COLO829 (cell line): ENCODE measurements around the gene CPNE1.

Experiments
- DNase-seq: peaks from one replicate; pipeline ENCODE4 v3.0.0; 2012; ENCODE audit warnings: low spot score

The CPNE1 gene

DNA sequence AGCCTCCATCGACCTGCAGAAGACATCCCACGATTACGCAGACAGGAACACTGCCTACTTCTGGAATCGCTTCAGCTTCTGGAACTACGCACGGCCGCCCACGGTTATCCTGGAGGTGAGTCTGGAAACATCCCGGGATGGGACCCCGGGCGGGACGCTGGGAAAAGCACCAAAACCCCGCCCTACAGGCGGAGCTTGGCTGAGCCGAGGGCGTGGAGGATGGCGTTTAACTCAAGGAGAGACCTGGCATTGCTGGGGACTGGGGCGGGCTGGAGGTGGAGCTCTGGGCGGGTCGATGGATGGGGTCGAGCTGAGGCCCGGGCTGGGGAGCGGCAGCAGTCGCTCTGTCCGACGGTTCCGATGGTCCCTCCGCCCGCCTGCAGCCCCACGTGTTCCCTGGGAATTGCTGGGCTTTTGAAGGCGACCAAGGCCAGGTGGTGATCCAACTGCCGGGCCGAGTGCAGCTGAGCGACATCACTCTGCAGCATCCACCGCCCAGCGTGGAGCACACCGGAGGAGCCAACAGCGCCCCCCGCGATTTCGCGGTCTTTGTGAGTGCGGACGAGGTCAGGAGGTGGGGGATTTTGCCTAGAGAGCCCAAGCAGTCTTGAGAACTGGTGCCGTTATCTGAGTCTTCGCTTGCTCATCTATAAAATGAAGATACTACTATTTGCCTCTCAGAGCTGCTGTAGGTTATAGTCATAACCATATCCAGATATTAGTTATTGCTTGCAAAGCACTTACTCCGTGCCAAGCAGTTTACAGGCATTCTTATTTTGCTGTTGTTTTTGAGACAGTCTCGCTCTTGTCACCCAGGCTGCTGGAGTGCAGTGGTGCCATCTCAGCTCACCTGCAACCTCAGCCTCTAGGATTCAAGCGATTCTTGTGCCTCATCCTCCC is 45.3 kb downstream of the CPNE1 start:
- DNase-seq: peak; percentile 89

DNA sequence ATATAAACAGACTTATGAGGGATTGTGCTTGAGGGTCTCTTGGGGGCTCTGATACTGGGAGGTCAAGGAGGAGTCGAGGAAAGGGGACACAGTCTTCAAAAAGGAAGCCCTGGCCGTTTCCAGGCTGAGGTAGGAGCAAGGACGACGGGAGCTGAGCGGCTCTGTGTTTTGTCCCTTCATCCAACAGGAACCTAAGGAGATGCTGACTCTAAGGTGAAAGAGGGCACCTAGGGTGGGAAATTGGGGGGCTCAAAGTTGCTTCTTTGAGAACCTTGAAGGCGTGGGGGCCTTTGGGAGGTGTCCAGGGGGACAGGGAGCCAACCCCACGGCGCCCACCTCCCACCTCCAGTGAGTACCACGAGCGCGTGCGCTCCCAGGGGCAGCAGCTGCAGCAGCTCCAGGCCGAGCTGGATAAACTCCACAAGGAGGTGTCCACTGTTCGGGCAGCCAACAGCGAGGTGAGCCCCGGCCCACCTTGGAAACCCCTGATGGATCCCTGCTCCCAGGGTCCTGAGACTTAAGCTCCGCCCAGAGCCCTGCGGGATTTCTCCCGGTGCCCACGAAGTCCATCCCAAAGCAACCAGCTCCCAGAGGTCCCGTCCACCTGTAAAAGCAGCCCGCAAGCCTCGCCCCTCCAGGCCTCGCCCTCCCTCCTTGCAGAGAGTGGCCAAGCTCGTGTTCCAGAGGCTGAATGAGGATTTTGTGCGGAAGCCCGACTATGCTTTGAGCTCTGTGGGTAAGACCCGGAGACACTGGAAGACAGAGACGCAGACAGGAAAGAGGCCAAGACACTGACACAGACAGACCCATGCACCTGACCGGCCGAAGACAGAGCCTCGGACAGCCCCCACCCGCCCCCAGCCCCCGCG is 46.2 kb downstream of the CPNE1 start:
- peak; percentile 41 for DNase-seq

DNA sequence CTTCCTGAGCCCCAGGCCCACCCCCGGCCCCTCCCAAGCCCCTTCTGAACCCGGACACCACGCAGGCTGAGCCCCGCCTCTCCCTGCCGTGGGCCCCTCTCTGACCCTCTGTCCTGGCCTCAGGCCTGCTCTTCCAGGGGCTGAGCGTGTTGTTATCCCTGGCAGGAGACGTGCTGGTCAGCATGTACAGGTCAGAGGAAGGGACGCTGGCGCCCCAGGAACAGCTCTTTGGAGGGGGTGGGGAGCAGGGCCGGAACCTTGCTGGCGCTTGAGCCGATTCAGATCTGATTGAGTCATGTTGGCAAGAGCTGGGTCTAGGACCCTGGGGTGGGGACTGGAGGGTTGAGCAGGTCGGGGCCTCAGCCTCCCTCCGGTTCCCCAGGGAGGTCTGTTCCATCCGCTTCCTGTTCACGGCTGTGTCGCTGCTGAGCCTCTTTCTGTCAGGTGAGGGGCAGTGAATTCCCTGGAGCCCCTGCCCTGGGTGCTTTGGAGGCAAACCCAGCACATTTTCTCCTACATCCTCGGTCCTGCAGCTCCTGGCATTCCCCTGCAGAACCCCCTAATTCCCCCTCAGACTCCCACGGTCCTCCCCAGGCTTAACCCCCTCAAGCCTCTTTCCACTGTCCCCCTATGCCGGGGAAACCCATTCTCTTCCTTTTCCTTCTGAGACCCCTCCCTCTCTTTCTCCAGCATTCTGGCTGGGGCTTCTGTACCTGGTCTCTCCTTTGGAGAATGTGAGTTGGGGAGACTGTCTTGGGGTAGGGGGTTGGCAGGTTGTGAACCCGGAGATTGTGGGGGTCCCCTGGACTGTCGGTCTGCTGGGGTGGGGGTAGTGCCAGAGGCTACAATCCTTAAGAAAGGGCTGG is 47.1 kb downstream of the CPNE1 start:
- DNase-seq: peak; percentile 63

GRCh38 chr20:35616465-35617396 is 48.0 kb downstream of the CPNE1 start:
- DNase-seq: peak; percentile 82

GRCh38 chr20:35615667-35616464 is 48.8 kb downstream of the CPNE1 start, which contains the start of gene SPAG4:
TSS of gene SPAG4 (plus strand) at chr20:35615829. CDS start at chr20:35616004, 175 bp downstream.
- DNase-seq: peak; percentile 100

DNA sequence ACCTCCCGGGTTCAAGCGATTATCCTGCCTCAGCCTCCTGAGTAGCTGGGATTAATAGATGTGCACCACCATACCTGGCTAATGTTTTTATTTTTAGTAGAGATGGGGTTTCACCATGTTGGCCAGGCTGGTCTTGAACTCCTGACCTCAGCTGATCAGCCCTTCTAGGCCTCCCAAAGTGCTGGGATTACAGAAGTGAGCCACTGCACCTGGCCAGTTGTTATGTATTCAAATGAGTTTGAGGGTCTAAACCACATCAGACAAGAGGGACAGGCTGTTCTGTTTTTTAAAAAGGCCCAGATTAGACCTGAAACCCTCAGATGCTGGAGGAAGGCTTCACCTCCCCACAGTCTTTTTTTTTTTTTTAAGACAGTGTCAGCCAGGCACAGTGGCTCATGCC is 53.2 kb downstream of the CPNE1 start:
- DNase-seq: no peak

DNA sequence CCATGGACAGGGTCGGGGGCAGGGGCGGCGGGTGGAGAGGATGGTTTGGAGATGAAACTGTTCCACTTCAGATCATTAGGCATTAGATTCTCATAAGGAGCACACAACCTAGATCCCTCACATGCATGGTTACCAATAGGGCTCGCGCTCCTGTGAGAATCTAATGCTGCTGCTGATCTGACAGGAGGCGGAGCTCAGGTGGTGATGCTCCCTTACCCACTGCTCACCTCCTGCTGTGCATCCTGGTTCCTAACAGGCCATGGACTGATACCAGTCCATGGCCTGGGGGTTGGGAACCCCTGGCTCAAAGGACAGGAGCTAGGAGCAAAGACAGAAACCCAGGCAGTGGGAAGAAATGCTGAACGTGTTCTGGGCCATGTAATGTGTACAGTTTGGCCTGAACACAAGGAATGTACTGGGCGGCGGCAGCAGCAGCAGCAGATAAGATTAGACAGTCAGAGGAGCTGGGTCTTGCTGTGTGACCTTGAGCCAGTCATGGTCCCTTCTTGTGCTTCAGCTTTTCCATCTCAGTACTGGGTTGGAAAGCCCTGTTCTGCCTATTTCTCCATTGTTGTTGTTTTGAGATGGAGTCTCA is 53.8 kb downstream of the CPNE1 start:
- no peak for DNase-seq

DNA sequence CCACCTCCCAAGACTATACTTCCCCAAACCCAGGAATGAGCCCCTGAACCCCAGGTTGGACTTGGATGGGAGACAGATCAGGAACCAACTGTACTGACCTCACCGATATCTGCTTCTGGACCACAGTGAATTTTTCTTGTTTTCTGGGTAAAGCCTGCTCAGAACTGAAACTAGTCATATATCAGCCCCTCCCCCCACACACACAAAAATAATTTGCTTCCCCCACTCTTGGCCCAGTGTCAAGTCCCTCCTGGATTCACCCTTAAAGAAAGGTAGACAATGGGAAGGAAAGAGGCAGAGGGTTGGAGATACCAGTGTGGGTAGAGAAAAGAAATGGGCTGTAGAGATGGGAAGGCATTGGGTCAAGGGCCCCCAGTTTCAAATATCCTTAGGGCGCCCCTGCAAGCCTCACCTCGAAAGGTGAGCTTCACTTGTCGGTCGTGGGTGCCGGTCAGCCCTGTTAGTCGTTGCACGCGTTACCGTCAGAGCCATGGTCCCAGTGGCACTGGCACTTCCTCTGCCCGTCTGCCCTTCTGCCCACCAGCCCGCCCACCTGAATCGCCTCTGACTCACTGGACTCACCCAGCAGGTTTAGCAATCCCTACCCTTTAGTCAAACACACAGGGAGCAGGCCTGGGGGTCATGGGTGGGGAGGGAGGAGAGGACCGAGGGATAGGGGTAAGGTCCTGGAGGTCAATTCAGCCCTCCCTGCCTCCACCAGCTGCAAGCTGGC is 57.5 kb downstream of the CPNE1 start:
- no peak for DNase-seq

GRCh38 chr20:35606127-35606526 is 58.6 kb downstream of the CPNE1 start:
- no peak for DNase-seq

DNA sequence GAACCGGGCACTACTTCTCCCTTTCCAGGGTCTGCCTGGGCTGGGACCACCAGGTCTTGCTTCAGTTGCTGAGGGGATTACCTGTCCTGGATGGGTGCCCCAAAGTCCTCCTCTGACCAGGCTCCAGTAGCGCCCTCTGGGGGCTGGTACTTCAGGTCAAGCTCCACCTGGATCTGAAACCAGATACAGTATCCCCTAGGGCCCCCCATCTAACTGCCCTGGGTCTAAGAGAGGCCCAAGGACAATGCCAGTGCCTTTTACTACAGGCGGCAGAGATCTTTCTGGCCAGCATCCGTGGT is 60.3 kb downstream of the CPNE1 start:
- no peak for DNase-seq

DNA sequence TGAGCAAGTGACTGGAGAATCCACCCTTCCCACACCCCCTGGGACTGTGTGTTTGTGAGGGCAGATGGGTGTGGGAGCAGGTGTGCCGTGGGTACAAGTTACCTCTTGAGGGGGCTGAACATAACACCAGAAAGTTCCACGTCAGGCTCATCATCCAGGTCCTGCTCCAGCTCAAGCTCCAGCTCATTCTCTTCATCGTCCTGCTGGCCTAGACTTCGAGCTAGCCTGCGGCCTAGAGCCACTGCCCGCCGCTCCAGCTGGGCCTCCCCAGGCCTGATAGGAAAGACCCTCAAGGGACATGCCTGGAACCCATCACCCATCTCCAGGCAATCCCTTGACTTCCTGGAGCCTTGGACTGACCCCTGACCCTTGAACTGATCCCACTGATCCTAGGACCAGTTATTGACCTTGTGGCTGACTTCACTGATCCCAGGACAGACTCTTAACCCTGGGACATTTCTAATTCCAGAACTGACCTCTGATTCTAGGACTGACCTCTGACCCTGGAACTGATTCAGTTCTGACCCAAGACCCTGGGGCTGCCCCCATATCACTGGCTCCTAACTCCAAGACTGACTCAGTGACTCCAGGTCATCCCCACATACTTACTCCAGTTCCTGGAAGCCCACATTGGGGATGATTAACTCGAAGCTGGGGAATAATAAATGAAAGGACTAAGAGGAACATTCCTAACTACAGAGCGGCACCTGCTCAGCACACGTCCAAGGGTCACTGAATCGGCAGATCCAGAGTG is 60.8 kb downstream of the CPNE1 start:
- no peak for DNase-seq

DNA sequence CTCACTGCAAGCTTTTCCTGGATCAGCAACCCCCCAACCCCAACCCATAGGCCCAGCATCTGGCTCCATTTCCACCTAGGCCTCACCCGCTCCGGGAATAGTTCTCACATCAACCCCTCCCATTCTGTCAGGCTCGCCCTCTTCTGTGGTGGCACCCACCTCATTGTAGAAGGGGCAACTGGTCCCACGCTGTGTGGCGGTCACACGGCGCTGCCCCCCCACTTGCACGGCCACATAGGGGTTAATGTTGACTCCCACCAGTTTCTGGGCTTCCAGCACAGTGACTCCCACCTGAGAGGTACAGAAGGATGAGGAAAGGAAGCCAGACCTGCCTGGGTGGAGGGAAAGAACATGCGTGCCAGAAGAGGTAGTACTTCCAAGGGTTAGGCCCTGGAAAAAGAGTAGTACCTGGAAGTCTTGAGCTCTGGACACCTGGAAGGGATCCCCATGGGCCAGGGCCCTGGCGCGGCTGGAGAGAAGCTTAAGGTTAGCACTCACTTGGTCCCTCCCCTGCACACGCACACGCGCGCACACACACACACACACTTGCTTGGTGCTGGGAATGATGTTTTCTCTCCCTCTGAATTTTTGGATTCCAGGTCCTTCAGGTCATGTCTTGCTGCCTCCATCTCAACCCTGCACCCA is 61.7 kb downstream of the CPNE1 start:
- DNase-seq: no peak

- no peak for DNase-seq
Observed at GRCh38 chr20:35601990-35602389, 62.7 kb downstream of the CPNE1 start.

DNA sequence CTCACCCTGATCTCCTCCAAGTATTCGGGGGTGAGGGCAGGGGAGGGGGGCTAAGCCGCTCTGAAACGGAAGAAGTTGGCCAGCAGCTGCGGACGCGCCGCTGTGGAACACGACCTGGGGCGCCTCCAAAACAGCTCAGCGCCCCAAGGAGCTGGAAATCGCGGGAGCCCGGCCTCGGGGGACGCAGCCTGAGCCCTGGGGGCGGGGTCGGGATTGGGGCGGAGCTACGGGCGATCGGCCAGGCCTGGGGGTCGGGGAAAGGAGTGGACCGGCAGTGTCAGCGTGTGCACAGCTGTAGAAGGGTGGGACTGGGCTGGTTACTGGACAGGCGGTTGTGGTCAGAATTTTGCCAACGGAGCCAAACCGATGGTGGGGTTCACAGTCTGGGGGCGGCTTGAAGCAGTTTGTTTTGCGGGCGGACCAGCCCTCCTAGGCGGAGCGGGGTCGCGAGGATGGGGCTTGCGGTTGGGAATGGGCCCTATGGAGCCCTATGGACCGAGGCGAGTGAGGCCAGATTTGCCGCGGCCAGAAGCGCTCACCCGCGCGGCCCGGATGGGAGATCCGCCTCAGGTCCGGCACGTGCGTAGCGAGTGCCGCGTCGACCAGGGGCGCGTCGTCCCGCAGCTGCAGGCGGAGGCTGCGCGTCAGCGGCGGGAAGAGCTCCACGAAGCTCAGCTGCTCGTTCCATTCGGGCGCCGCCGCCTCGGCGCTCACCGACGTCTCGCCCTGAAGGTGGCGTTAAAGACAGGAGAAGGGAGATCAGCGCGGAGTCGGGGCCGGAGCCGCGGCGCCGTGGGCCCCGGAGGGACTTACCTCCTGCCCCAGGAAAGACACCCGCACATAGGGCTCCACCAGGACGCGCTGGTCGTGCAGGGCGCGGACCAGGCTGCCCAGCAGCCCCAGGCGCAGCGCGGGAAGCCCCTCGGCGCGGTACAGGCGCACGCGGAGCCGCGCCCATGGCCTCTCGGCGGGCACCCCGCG is 63.4 kb downstream of the CPNE1 start:
- peak; percentile 40 for DNase-seq

- DNase-seq: no peak
Observed at GRCh38 chr20:35600176-35600992, 64.3 kb downstream of the CPNE1 start.

DNA sequence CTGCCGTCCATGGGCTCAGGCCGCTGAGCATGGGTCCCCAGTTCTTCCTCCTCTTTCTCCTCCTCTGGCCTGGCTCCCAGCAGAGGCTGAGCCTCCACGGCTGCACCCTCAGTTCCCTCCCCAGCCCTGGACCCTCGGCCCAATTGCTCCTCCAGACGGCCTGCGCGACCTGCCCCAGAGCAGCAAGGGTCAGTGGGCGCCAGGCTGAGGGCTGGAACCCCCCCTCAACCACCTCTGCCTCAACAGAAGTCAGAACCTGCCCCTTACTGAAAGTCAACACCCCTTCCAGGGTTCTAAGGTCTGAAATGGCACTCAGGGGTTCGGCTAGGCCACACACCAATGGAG is 65.0 kb downstream of the CPNE1 start:
- no peak for DNase-seq
